T-helper 2 cell treated with Interferon-gamma antibody and Interleukin-4, amounts not matched to agents 5 μg/mL and 100 μg/mL, for 36 hours (primary cell): ENCODE data around the gene CEP85L.

Experiments used
- DNase-seq: peaks from one replicate; pipeline ENCODE4 v3.0.0; 2021; ENCODE audit warnings: low spot score
- H3K27ac Mint-ChIP-seq: one replicate; pipeline ENCODE4 v1.8.0; 2021; ENCODE audit warnings: mild to moderate bottlenecking, mixed read lengths
- H3K27me3 Mint-ChIP-seq: one replicate; pipeline ENCODE4 v1.8.0; 2021; ENCODE audit warnings: low read depth, mixed read lengths
- H3K36me3 Mint-ChIP-seq: one replicate; pipeline ENCODE4 v1.8.0; 2021; ENCODE audit warnings: low read depth, mixed read lengths
- H3K4me1 Mint-ChIP-seq: one replicate; pipeline ENCODE4 v1.8.0; 2021; ENCODE audit warnings: low read depth, mixed read lengths
- H3K4me3 Mint-ChIP-seq: one replicate; pipeline ENCODE4 v1.8.0; 2022; ENCODE audit warnings: mild to moderate bottlenecking, moderate library complexity, mixed read lengths
- H3K9me3 Mint-ChIP-seq: one replicate; pipeline ENCODE4 v1.8.0; 2021; ENCODE audit warnings: mixed read lengths

CEP85L gene

DNA sequence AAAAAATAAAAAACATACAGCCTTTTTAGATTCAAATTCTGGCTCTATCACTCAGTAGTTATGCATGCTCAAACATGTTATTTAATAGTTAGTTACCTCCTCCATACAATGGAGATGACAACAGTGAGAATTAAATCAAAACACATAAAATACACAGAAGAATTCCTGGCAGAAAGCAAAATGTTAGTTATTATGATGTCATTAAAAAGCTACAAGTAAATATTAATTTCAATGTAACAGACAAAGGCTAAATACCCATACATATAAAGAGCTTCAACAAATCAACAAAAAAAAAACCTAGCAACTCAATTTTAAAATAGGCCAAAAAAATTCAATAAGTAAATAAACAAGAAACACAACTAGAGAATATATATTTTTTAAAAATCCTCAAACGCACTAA, 81.9 kb downstream of the CEP85L start:
- peaks cover 21% of the 10 kb centered on the region for H3K36me3 Mint-ChIP-seq
- H3K27ac Mint-ChIP-seq: no peak overlapping the region
- no peaks in the 10 kb centered on the region for H3K27me3 Mint-ChIP-seq
- DNase-seq: no peak
- no peak overlapping the region for H3K4me3 Mint-ChIP-seq
- H3K4me1 Mint-ChIP-seq: peaks cover 15% of the 10 kb centered on the region
- peaks cover 8% of the 10 kb centered on the region for H3K9me3 Mint-ChIP-seq

GRCh38 chr6:118567974-118568373, 83.4 kb downstream of the CEP85L start:
- Mint-ChIP-seq H3K4me1 (peaks cover 17% of the 10 kb centered on the region), H3K36me3 (peaks cover 11% of the 10 kb centered on the region), H3K4me3 (no peak overlapping the region), H3K27me3 (no peaks in the 10 kb centered on the region), H3K27ac (no peak overlapping the region), H3K9me3 (no peaks in the 10 kb centered on the region)
- DNase-seq: no peak

GRCh38 chr6:118565311-118565960, 86.0 kb downstream of the CEP85L start:
- no peaks in the 10 kb centered on the region for H3K27me3 Mint-ChIP-seq
- H3K4me3 Mint-ChIP-seq: no peak overlapping the region
- DNase-seq: no peak
- H3K36me3 Mint-ChIP-seq: peaks cover 12% of the 10 kb centered on the region
- no peaks in the 10 kb centered on the region for H3K9me3 Mint-ChIP-seq
- peak overlapping the region; percentile 2 for H3K27ac Mint-ChIP-seq
- peaks cover 17% of the 10 kb centered on the region for H3K4me1 Mint-ChIP-seq

GRCh38 chr6:118562959-118563358, 88.4 kb downstream of the CEP85L start:
- H3K36me3 Mint-ChIP-seq: peaks cover 13% of the 10 kb centered on the region
- H3K9me3 Mint-ChIP-seq: no peaks in the 10 kb centered on the region
- H3K4me3 Mint-ChIP-seq: no peak overlapping the region
- H3K27ac Mint-ChIP-seq: no peak overlapping the region
- no peaks in the 10 kb centered on the region for H3K27me3 Mint-ChIP-seq
- peaks cover 28% of the 10 kb centered on the region for H3K4me1 Mint-ChIP-seq
- no peak for DNase-seq

GRCh38 chr6:118562248-118562647, 89.1 kb downstream of the CEP85L start:
- Mint-ChIP-seq H3K27me3 (no peaks in the 10 kb centered on the region), H3K4me3 (no peak overlapping the region), H3K9me3 (no peaks in the 10 kb centered on the region), H3K4me1 (peaks cover 32% of the 10 kb centered on the region), H3K27ac (no peak overlapping the region), H3K36me3 (peaks cover 13% of the 10 kb centered on the region)
- no peak for DNase-seq

GRCh38 chr6:118559659-118560058, 91.7 kb downstream of the CEP85L start:
- H3K4me3 Mint-ChIP-seq: no peak overlapping the region
- peaks cover 16% of the 10 kb centered on the region for H3K36me3 Mint-ChIP-seq
- H3K27ac Mint-ChIP-seq: no peak overlapping the region
- no peaks in the 10 kb centered on the region for H3K9me3 Mint-ChIP-seq
- H3K4me1 Mint-ChIP-seq: peaks cover 22% of the 10 kb centered on the region
- no peaks in the 10 kb centered on the region for H3K27me3 Mint-ChIP-seq
- no peak for DNase-seq

GRCh38 chr6:118558464-118559217, 92.8 kb downstream of the CEP85L start:
- Mint-ChIP-seq H3K4me1 (peaks cover 25% of the 10 kb centered on the region), H3K36me3 (peaks cover 19% of the 10 kb centered on the region), H3K4me3 (peak overlapping the region; percentile 82), H3K27ac (peak overlapping the region; percentile 93), H3K27me3 (no peaks in the 10 kb centered on the region), H3K9me3 (no peaks in the 10 kb centered on the region)
- peak; percentile 17 for DNase-seq

DNA sequence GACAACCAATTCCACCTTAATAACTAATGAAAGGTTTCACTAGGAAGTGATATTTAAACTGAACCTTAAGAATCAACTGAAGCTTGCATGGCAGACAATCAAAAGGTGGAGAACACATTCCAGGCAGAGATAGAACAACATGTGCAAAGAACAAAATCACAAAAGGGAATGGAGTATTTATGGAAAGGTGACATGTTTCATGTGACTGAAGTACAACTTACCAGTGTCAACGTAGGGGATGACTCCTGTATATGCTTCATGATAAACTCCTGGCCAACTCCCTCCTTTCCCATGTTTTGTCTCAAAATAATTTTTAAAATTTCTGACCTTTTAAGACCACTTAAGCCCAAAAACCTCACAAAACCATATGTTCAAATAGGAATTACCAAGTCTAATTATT, 96.7 kb downstream of the CEP85L start:
- Mint-ChIP-seq H3K27me3 (no peaks in the 10 kb centered on the region), H3K4me1 (peaks cover 35% of the 10 kb centered on the region), H3K4me3 (no peak overlapping the region), H3K36me3 (peaks cover 13% of the 10 kb centered on the region), H3K9me3 (no peaks in the 10 kb centered on the region), H3K27ac (no peak overlapping the region)
- no peak for DNase-seq

- no peaks in the 10 kb centered on the region for H3K9me3 Mint-ChIP-seq
- H3K27me3 Mint-ChIP-seq: no peaks in the 10 kb centered on the region
- H3K4me3 Mint-ChIP-seq: no peak overlapping the region
- no peak overlapping the region for H3K27ac Mint-ChIP-seq
- H3K4me1 Mint-ChIP-seq: peaks cover 26% of the 10 kb centered on the region
- H3K36me3 Mint-ChIP-seq: peaks cover 12% of the 10 kb centered on the region
- no peak for DNase-seq
Observed at GRCh38 chr6:118553132-118553531, 98.3 kb downstream of the CEP85L start.

DNA sequence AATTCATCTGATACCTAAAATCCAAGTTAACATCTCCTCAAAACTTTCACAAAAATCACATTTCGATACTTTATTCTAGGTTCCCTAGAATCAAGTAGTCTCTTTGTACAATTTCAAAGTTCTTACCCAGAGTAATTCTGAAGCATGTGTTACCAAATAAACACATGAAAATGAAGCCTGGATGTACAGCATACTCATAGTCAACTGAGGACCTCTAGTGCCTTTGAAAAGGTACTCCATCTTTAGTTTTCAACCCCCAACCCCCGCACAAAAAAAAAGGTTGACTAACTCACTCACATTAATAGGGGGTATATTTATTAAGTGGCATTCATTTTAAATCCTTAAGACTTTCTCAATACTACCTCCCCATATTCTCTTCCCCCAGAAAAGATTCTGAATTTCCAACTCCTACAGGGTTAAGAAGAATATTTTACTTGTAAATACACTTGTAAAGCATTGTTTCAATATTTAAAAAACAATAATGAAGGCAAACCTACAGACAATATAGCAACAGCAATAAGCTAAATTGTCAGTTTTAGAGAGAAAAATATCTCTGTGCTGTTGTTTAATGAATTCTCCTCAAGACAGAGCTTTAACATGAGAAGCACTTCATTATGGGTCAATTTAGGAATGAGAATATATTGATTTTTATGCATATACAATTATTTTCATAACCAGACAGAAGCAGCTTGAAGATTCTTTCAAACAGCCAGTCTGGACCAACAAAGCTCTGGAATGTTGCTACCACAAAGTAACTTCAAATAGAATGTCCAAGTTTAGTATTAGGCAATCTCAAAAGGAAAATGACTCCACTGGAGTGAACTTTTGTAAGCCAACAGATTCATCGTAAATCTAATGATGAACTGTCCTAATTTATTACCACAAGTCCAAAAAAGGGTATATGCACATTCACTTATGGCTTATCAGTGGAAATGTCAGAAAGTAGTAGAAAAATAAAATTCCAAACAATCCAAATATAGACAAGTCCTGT, 100.0 kb downstream of the CEP85L start:
- H3K4me1 Mint-ChIP-seq: peaks cover 25% of the 10 kb centered on the region
- peaks cover 13% of the 10 kb centered on the region for H3K36me3 Mint-ChIP-seq
- no peak overlapping the region for H3K4me3 Mint-ChIP-seq
- no peaks in the 10 kb centered on the region for H3K9me3 Mint-ChIP-seq
- peak; percentile 10 for DNase-seq
- no peaks in the 10 kb centered on the region for H3K27me3 Mint-ChIP-seq
- no peak overlapping the region for H3K27ac Mint-ChIP-seq

DNA sequence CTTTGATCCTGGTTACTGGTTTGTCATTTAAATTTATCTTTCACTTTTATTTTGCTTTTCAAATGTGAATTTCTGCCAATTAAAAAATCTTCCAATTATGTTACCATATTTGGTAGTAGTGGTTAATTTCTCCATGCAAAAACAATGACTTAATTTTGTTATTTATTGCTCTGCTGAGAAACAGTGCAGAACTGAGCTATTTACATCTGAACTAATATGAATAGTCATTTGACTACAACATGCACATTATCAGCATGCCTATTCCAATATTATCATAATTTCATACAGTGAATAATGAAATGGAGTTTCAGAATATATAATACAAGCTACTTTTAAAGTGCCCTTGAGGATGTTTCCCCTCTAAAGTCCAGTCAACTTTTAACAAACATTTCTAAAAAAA, 102.8 kb downstream of the CEP85L start:
- Mint-ChIP-seq H3K4me3 (no peak overlapping the region), H3K36me3 (peaks cover 12% of the 10 kb centered on the region), H3K27me3 (no peaks in the 10 kb centered on the region), H3K9me3 (no peaks in the 10 kb centered on the region), H3K27ac (no peak overlapping the region), H3K4me1 (peaks cover 28% of the 10 kb centered on the region)
- DNase-seq: no peak

GRCh38 chr6:118548136-118548535, 103.3 kb downstream of the CEP85L start, which contains the start of gene PLN:
TSS of gene PLN (plus strand) at chr6:118548296. CDS start at chr6:118558922, 10,626 bp downstream.
- no peaks in the 10 kb centered on the region for H3K27me3 Mint-ChIP-seq
- peaks cover 12% of the 10 kb centered on the region for H3K36me3 Mint-ChIP-seq
- H3K9me3 Mint-ChIP-seq: no peaks in the 10 kb centered on the region
- no peak within 1 kb of the TSS for H3K27ac Mint-ChIP-seq
- DNase-seq: no peak
- peaks cover 28% of the 10 kb centered on the region for H3K4me1 Mint-ChIP-seq
- no peak within 1 kb of the TSS for H3K4me3 Mint-ChIP-seq

- Mint-ChIP-seq H3K36me3 (peaks cover 12% of the 10 kb centered on the region), H3K4me1 (peaks cover 19% of the 10 kb centered on the region), H3K4me3 (no peak overlapping the region), H3K27ac (no peak overlapping the region), H3K27me3 (no peaks in the 10 kb centered on the region), H3K9me3 (no peaks in the 10 kb centered on the region)
- no peak for DNase-seq
Observed at GRCh38 chr6:118546880-118547218, 104.5 kb downstream of the CEP85L start.
